Fibroblast of villous mesenchyme (primary cell): Measurements from ENCODE around the gene SNAI3. TPM values are rescaled to one million over a fixed set of nuclear protein-coding genes. Genes with fewer than 3 reads are reported as not detected.

ENCODE experiments used
- DNase-seq: peaks from one replicate; pipeline ENCODE4 v3.0.0-alpha.2; 2010; ENCODE audit warnings: low read depth
- H3K4me3 ChIP-seq: 2 replicates; pipeline ENCODE4 v1.5.1; 2011; ENCODE audit warnings: low read depth, mild to moderate bottlenecking, low read length
- total RNA-seq: library from RNA; depleted of rRNA; stranded (reverse); fragments of >200 nt; gene quantifications from 2 replicates; pipeline ENCODE4 v1.2.3, GENCODE V29; 2012
- TF ChIP-seq, protein P1 (sequence below): IDR thresholded peaks from 2 replicates; pipeline ENCODE4 v1.5.1; 2012; ENCODE audit warnings: low read depth, mild to moderate bottlenecking, low read length; ENCODE audit not compliant: insufficient read depth

The SNAI3 gene
- not detected in 2 replicates for total RNA-seq

DNA sequence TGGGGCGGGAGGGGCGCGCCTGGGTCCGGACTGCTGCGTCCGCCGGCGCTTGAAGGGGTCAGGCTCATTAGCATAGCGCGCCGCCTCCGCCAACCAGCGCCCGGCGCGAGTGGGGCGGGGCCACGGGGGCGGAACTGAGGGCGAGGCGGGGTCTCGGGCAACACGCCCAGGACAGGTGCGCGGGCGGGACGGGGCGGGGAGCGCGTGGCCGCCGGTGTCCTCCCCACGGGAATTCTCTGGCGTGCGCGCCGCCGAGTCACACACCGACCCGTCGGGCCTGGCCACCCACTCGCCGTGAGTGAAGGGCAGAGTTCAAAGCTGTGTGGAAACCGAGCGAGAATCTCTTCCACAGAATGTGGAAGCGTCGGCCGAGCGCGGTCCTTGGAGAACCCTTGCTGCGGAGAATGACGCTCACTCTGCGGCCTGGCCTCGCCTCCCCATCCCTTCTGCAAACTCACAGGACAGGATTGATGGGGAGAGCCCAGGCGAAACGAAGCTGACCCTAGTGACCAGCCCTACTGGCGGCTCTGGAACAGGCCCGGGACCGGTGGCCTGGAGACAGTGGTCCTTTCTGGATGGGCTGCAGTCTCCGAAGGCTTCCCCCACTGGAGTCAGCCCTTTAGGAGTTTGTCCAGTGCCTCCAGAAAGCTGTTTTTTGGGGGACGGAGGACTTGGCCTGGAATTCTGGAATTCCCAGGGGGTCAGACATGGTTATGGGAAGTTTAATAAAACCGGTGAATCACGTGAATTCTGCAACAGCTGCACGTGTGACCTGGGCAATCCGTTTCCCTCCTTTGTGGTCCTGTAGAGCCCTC, at the start of gene SNAI3:
TSS of gene SNAI3 (minus strand) at position 69 of the 815 bp plus-strand sequence. CDS start 101 bp downstream, outside the sequence.
- DNase-seq = peak; percentile 56
- TF ChIP-seq, protein P1, sequence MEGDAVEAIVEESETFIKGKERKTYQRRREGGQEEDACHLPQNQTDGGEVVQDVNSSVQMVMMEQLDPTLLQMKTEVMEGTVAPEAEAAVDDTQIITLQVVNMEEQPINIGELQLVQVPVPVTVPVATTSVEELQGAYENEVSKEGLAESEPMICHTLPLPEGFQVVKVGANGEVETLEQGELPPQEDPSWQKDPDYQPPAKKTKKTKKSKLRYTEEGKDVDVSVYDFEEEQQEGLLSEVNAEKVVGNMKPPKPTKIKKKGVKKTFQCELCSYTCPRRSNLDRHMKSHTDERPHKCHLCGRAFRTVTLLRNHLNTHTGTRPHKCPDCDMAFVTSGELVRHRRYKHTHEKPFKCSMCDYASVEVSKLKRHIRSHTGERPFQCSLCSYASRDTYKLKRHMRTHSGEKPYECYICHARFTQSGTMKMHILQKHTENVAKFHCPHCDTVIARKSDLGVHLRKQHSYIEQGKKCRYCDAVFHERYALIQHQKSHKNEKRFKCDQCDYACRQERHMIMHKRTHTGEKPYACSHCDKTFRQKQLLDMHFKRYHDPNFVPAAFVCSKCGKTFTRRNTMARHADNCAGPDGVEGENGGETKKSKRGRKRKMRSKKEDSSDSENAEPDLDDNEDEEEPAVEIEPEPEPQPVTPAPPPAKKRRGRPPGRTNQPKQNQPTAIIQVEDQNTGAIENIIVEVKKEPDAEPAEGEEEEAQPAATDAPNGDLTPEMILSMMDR = no peak
- H3K4me3 ChIP-seq = peak within 1 kb of the TSS; percentile 62

GRCh38 chr16:88736088-88736487, 49.8 kb upstream of the SNAI3 start:
- TF ChIP-seq, protein P1 = no peak
- no peak for DNase-seq
- no peak overlapping the region for H3K4me3 ChIP-seq

DNA sequence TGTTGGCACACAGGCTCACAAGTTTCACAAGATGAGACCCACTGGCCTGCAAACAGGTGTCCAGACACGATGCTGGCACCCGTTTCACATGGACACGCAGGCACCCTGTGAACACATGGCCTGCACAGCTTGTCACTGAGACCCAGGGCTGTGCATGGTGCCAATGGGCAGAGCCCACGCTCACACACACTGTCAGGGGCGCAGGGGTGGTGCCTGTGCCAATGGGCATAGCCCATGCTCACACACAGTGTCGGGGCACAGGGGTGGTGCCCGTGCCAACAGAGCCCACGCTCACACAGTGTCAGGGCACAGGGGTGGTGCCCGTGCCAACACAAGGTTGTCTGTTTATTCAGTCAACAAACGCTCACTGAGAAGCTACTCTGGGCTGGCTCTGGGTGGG, 49.3 kb upstream of the SNAI3 start:
- no peak overlapping the region for H3K4me3 ChIP-seq
- TF ChIP-seq, protein P1 = no peak
- DNase-seq = no peak

GRCh38 chr16:88735121-88735520, 48.8 kb upstream of the SNAI3 start:
- no peak overlapping the region for H3K4me3 ChIP-seq
- TF ChIP-seq, protein P1 = no peak
- no peak for DNase-seq

DNA sequence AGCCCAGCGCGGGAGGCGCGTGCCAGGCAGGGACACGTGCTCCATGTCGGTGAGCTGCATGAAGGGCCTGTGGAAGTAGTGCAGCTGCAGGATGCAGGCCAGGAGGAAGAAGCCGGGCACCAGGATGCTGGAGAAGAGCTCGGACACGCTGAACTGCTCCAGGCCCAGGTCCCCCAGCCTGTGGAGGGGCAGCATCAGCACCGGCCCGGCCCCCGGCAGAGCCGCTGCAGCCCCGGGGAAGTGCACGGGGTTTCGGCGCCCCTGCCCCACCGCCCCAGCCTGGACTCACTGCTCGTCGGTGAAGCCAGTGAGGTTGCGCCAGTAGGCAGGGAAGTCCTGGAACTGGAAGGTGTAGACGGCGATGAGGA, 48.0 kb upstream of the SNAI3 start:
- TF ChIP-seq, protein P1 = no peak
- no peak overlapping the region for H3K4me3 ChIP-seq
- DNase-seq = no peak

GRCh38 chr16:88733630-88734360, 47.5 kb upstream of the SNAI3 start:
- no peak overlapping the region for H3K4me3 ChIP-seq
- DNase-seq = no peak
- TF ChIP-seq, protein P1 = no peak
